Measurements from ENCODE around the gene TELO2. TPM values are rescaled to one million over a fixed set of nuclear protein-coding genes. Genes with fewer than 3 reads are reported as not detected.

The TELO2 gene
- polyA plus RNA-seq, 2 of the 4 experiments (the other 2 are of a cell fraction), result 10.6 to 34.8 TPM

DNA sequence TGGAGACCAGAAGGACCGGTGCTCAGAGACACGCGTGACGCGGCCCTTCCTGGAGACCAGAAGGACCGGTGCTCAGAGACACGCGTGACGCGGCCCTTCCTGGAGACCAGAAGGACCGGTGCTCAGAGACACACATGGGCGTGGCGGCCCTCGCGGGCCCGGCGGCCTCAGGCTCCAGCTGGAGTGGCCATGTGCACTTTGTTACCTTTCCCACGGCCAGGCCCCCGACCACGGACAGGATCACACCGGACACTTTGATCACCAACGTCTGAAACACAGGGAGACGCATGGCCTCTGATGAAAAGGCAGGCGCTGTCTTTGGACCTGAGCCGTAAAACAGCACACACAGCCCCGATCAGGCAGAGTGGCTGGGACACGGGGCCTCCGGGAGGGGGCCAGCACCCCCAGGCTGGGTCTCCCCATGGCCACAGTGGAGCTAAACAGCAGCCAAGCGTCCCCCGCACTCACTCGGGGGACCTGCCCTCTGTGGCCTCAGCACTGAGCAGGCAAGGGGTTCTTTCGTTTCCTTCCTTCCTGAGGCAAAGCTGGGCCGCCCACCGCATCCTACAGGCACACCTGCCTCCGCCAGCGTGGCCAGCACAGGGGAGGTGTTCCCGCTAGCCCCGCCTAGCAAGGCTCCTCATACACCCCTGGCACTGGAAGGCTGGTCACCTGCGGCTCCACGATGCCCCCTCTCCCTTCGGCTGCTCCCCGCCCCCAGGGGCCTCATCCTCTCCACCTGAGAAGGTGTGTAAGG is 35.5 kb upstream of the TELO2 start:
- no peak for ATAC-seq
- H3K4me3 ChIP-seq, result no peak overlapping the region
- POLR2A ChIA-PET, result no interaction called here

GRCh38 chr16:1458336-1458976 is 34.7 kb upstream of the TELO2 start:
- POLR2A ChIA-PET, result interaction anchor here (0.6 kb wide), 1 partner anchor 388 kb away, joined by 3 read pairs; no protein-coding TSS in a partner anchor
- no peak for TF ChIP-seq CHD4 (IDR thresholded peaks at IDR 0.05; ENCODE audit: borderline replicate concordance)
- TF ChIP-seq RFX5 (IDR thresholded peaks at IDR 0.05), result no peak
- TF ChIP-seq HOXB5 (CRISPR knock-in tag; IDR thresholded peaks at IDR 0.05), result no peak
- no peak for TF ChIP-seq HMGXB4 (CRISPR knock-in tag; IDR thresholded peaks at IDR 0.05; ENCODE audit: borderline replicate concordance)
- TF ChIP-seq ZSCAN20 (CRISPR knock-in tag; IDR thresholded peaks at IDR 0.05), result no peak
- no peak for TF ChIP-seq POLR2A (IDR thresholded peaks at IDR 0.05; ENCODE audit: low read length)
- no peak for TF ChIP-seq RCOR1 (IDR thresholded peaks at IDR 0.05; ENCODE audit: low read depth, low read length)
- no peak for TF ChIP-seq EP300 (IDR thresholded peaks at IDR 0.05)
- TF ChIP-seq CBX2 (IDR thresholded peaks at IDR 0.05; ENCODE audit: borderline replicate concordance, low read depth), result no peak
- TF ChIP-seq TP53 (CRISPR knock-in tag; IDR thresholded peaks at IDR 0.05), result no peak
- H3K9me3 ChIP-seq, result no peaks in the 10 kb centered on the region
- no peak for FAIRE-seq
- WGBS (ENCODE audit: missing lambda C conversion rate), result 92% methylated on average over 25 of the region's 26 CpGs
- no peak for ATAC-seq
- DNase-seq (ENCODE audit: low read depth in 1 of 2, low spot score in 1 of 2), result no peak
- no peak overlapping the region for H3K4me2 ChIP-seq
- CTCF ChIA-PET, result no interaction called here
- no peak overlapping the region for H3K4me3 ChIP-seq
- H3K4me1 ChIP-seq, result no peaks in the 10 kb centered on the region
- no peak overlapping the region for H3K27ac ChIP-seq

More for the DNA sequence above, 35.5 kb upstream of the TELO2 start:
- Histone ChIP-seq H3K9me3 (no peaks in the 10 kb centered on the region), H3K27ac (no peak overlapping the region), H3K4me2 (no peak overlapping the region), H3K4me1 (no peaks in the 10 kb centered on the region)
- CTCF ChIA-PET, result no interaction called here
- FAIRE-seq (no peak), DNase-seq (ENCODE audit: low read depth in 1 of 2, low spot score in 1 of 2) (no peak)
- WGBS (ENCODE audit: missing lambda C conversion rate), result 92% methylated on average over 40 of the region's 42 CpGs
- no peak for TF ChIP-seq ATOH8 (CRISPR knock-in tag; IDR thresholded peaks at IDR 0.05; ENCODE audit: low read depth)
- no peak for TF ChIP-seq FOSB (CRISPR knock-in tag; IDR thresholded peaks at IDR 0.05)
- TF ChIP-seq USF2 (IDR thresholded peaks at IDR 0.05), result no peak

GRCh38 chr16:1458977-1459341 is 34.2 kb upstream of the TELO2 start:
- Histone ChIP-seq H3K4me1 (no peaks in the 10 kb centered on the region), H3K4me2 (no peak overlapping the region), H3K4me3 (no peak overlapping the region), H3K27ac (no peak overlapping the region), H3K9me3 (no peaks in the 10 kb centered on the region)
- DNase-seq (ENCODE audit: low read depth in 1 of 2, low spot score in 1 of 2), result no peak
- 94% methylated on average over 11 of the region's 14 CpGs for WGBS (ENCODE audit: missing lambda C conversion rate)
- 0 out of 6 replicates have a peak, but pooled peaks of 1 of the 2 experiments have one; percentile 11 for ATAC-seq
- no peak for FAIRE-seq
- CTCF ChIA-PET, result interaction anchor here (1.0 kb wide), 1 partner anchor 79 kb away, joined by 5 read pairs; no protein-coding TSS in a partner anchor
- POLR2A ChIA-PET, result interaction anchor here (0.6 kb wide), 1 partner anchor 387 kb away, joined by 3 read pairs; no protein-coding TSS in a partner anchor
- no peak for TF ChIP-seq MAFK (IDR thresholded peaks at IDR 0.05; ENCODE audit: partially characterized antibody)
- TF ChIP-seq MAZ (IDR thresholded peaks at IDR 0.05; ENCODE audit: borderline replicate concordance, low read depth, low read length), result no peak

All from A549 (cell line).